GM10248 (cell line): ENCODE results near the gene JPT2.

Experiments used
- CTCF ChIA-PET: fragments of 300-600 bp; sonication (Branson Sonifier 250); formaldehyde crosslinking; extraction: SDS; loops from one replicate; lab custom pipeline; 2021; ENCODE audit warnings: antibody characterized with exemption; lab: Yijun Ruan, JAX
- POLR2A ChIA-PET: fragments of 350-650 bp; sonication (Branson Sonifier 250); formaldehyde crosslinking; extraction: SDS; loops from one replicate; lab custom pipeline; 2020; ENCODE audit warnings: antibody characterized with exemption; lab: Yijun Ruan, JAX
- DNase-seq: peaks from one replicate; pipeline ENCODE4 v3.0.0; 2012; ENCODE audit errors: extremely low spot score
- CTCF ChIP-seq: IDR thresholded peaks from 2 replicates; pipeline ENCODE4 v1.5.1; 2012; ENCODE audit warnings: mild to moderate bottlenecking, low read depth; ENCODE audit errors: extremely low read depth, missing control alignments, control extremely low read depth

JPT2 gene

GRCh38 chr16:1677942-1678499 lies at the start of gene JPT2:
Gene JPT2 (plus strand): TSS chr16:1678279. CDS start chr16:1678313, 34 bp downstream.
- POLR2A ChIA-PET, result interaction anchor here (0.8 to 1.5 kb wide), 2 partner anchors 19 to 25 kb away, joined by 3 read pairs; no protein-coding TSS in a partner anchor
- no peak for TF ChIP-seq CTCF
- CTCF ChIA-PET, result interaction anchor here (0.6 to 3.7 kb wide), 9 partner anchors 10 to 46 kb away, joined by 3 to 27 read pairs (median 5); partner anchors contain the start of gene MAPK8IP3

GRCh38 chr16:1630450-1631213 lies 47.4 kb upstream of the JPT2 start:
- no peak for DNase-seq
- POLR2A ChIA-PET, result no interaction called here
- TF ChIP-seq CTCF, result no peak
- CTCF ChIA-PET, result interaction anchor here (1.2 kb wide), 1 partner anchor 40 kb away, joined by 3 read pairs; no protein-coding TSS in a partner anchor

More at GRCh38 chr16:1677942-1678499, at the start of gene JPT2:
- peak; percentile 100 for DNase-seq

GRCh38 chr16:1631230-1631629 lies 46.8 kb upstream of the JPT2 start:
- ChIA-PET CTCF (interaction anchor here (1.2 to 1.4 kb wide), 3 partner anchors 10 to 75 kb away, joined by 3 read pairs; partner anchors contain the start of gene MAPK8IP3), POLR2A (no interaction called here)
- DNase-seq, result no peak

GRCh38 chr16:1631931-1632637 lies 46.0 kb upstream of the JPT2 start:
- ChIA-PET CTCF (interaction anchor here (1.2 to 1.4 kb wide), 3 partner anchors 9 to 74 kb away, joined by 3 read pairs; partner anchors contain the start of gene MAPK8IP3), POLR2A (no interaction called here)
- TF ChIP-seq CTCF, result no peak
- no peak for DNase-seq

More at GRCh38 chr16:1631230-1631629, 46.8 kb upstream of the JPT2 start:
- TF ChIP-seq CTCF, result no peak

- CTCF ChIA-PET, result interaction anchor here (0.9 to 1.4 kb wide), 3 partner anchors 8 to 73 kb away, joined by 3 read pairs; partner anchors contain the start of gene MAPK8IP3
- POLR2A ChIA-PET, result no interaction called here
- no peak for DNase-seq
- no peak for TF ChIP-seq CTCF
These were observed 45.5 kb upstream of the JPT2 start for GRCh38 chr16:1632638-1632970.

- TF ChIP-seq CTCF, result no peak
- no peak for DNase-seq
- CTCF ChIA-PET, result interaction anchor here (0.9 kb wide), 1 partner anchor 44 kb away, joined by 3 read pairs; no protein-coding TSS in a partner anchor
- POLR2A ChIA-PET, result no interaction called here
These were observed 44.8 kb upstream of the JPT2 start for GRCh38 chr16:1633310-1633709.
